ENCODE data around the gene DMC1. TPM values are rescaled to one million over a fixed set of nuclear protein-coding genes. Genes with fewer than 3 reads are reported as not detected.
"Not testable (repeated sequence)": the region's sequence is repeated elsewhere in the genome, so short reads cannot be mapped to it uniquely, and the experiment has no call there.

Gene DMC1
- total and polyA plus RNA-seq, 4 donors = 1.9 to 3.9 (median 3.3) TPM

- no peak overlapping the region for H3K27ac ChIP-seq (ENCODE audit: low read depth, low read length)
- peaks cover 15% of the 10 kb centered on the region for H3K36me3 ChIP-seq (ENCODE audit: control insufficient read depth, insufficient read depth, low read length)
- H3K4me1 ChIP-seq (ENCODE audit: control insufficient read depth, insufficient read depth, low read length) = no peaks in the 10 kb centered on the region
- no peaks in the 10 kb centered on the region for H3K9me3 ChIP-seq (ENCODE audit: control insufficient read depth, insufficient read depth, low read length)
- WGBS (ENCODE audit: insufficient coverage) = 78% methylated on average over 1 of the region's 7 CpGs
- DNase-seq (ENCODE audit: low read depth in 4 of 6, low spot score in 6 of 6) = no peak
- H3K27me3 ChIP-seq (ENCODE audit: control insufficient read depth, insufficient read depth, low read length) = no peaks in the 10 kb centered on the region
- no peak overlapping the region for H3K4me3 ChIP-seq (ENCODE audit: low read depth, low read length)
Observed at GRCh38 chr22:38479096-38479837, 90.7 kb downstream of the DMC1 start.

DNA sequence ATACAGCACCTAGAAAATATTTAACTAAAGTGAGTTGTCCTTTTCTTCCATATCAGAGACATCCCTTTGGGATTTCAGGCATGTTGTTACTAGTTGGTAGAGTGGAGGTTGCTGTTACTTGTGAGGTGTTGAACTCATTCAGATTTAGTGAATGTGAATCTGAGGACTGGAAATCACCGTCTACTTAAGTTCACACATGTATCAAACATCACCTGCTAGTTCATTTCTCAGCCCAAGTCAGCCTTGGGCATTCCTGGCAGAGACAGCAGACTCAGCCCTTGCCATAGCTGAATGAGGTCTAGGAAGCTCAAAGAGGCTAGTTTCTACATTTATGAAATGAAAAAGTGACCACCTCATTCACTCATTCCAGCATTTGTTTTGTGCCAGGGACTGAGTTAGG is 92.4 kb downstream of the DMC1 start:
- no peak for DNase-seq (ENCODE audit: low read depth in 4 of 6, low spot score in 6 of 6)
- H3K27ac ChIP-seq (ENCODE audit: low read depth, low read length) = no peak overlapping the region
- no CpG with 5 or more reads among the region's 1 CpG for WGBS (ENCODE audit: insufficient coverage)

DNA sequence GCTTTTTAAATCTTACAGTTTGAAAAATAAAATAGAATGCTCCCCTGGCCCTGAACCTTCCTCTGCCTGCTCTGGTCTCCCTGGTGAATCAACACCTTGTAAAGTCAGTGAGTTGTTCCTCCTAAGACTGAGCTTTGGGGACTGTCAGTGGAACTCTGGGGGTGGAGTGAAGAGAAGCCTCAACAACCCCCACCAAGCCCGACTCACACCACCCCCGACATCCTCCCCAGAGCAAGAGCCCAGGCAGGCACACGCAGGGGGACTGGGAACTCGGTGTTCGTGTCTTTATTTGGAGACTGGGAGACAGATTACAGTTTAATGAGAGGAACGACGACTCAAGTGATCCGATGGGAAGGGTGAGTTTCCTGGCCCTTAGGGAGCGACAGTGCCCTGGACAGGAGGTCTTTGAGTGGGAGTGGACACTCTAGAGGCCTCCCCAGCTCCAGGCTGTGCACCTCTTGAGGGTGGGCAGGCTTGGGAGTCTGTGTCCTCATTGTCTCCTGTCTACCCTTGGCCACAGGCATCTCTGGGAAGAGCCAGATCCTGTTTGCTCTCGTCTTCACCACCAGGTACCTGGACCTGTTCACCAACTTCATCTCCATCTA is 95.9 kb downstream of the DMC1 start:
- H3K27me3 ChIP-seq (ENCODE audit: control insufficient read depth, insufficient read depth, low read length) = peaks cover 4% of the 10 kb centered on the region
- no peak for DNase-seq (ENCODE audit: low read depth in 4 of 6, low spot score in 6 of 6)
- no peak overlapping the region for H3K4me3 ChIP-seq (ENCODE audit: low read depth, low read length)
- no peak overlapping the region for H3K27ac ChIP-seq (ENCODE audit: low read depth, low read length)
- no peaks in the 10 kb centered on the region for H3K9me3 ChIP-seq (ENCODE audit: control insufficient read depth, insufficient read depth, low read length)
- 49% methylated on average over 6 of the region's 10 CpGs for WGBS (ENCODE audit: insufficient coverage)
- H3K4me1 ChIP-seq (ENCODE audit: control insufficient read depth, insufficient read depth, low read length) = no peaks in the 10 kb centered on the region
- H3K36me3 ChIP-seq (ENCODE audit: control insufficient read depth, insufficient read depth, low read length) = no peaks in the 10 kb centered on the region

More for the DNA sequence above, 92.4 kb downstream of the DMC1 start:
- Histone ChIP-seq H3K36me3 (ENCODE audit: control insufficient read depth, insufficient read depth, low read length) (peaks cover 11% of the 10 kb centered on the region), H3K9me3 (ENCODE audit: control insufficient read depth, insufficient read depth, low read length) (no peaks in the 10 kb centered on the region), H3K27me3 (ENCODE audit: control insufficient read depth, insufficient read depth, low read length) (no peaks in the 10 kb centered on the region), H3K4me1 (ENCODE audit: control insufficient read depth, insufficient read depth, low read length) (no peaks in the 10 kb centered on the region), H3K4me3 (ENCODE audit: low read depth, low read length) (no peak overlapping the region)

GRCh38 chr22:38471237-38471636 is 98.7 kb downstream of the DMC1 start:
- peaks cover 29% of the 10 kb centered on the region for H3K27me3 ChIP-seq (ENCODE audit: control insufficient read depth, insufficient read depth, low read length)
- DNase-seq (ENCODE audit: low read depth in 4 of 6, low spot score in 6 of 6) = no peak
- WGBS (ENCODE audit: insufficient coverage) = 91% methylated on average over 6 of the region's 11 CpGs
- H3K4me1 ChIP-seq (ENCODE audit: control insufficient read depth, insufficient read depth, low read length) = peaks cover 15% of the 10 kb centered on the region
- no peak overlapping the region for H3K27ac ChIP-seq (ENCODE audit: low read depth, low read length)
- H3K36me3 ChIP-seq (ENCODE audit: control insufficient read depth, insufficient read depth, low read length) = no peaks in the 10 kb centered on the region
- no peak overlapping the region for H3K4me3 ChIP-seq (ENCODE audit: low read depth, low read length)
- no peaks in the 10 kb centered on the region for H3K9me3 ChIP-seq (ENCODE audit: control insufficient read depth, insufficient read depth, low read length)

GRCh38 chr22:38470179-38470578 is 99.8 kb downstream of the DMC1 start:
- H3K36me3 ChIP-seq (ENCODE audit: control insufficient read depth, insufficient read depth, low read length); DNase-seq (ENCODE audit: low read depth in 4 of 6, low spot score in 6 of 6); H3K27ac ChIP-seq (ENCODE audit: low read depth, low read length); H3K9me3 ChIP-seq (ENCODE audit: control insufficient read depth, insufficient read depth, low read length); H3K4me3 ChIP-seq (ENCODE audit: low read depth, low read length): not testable (repeated sequence)
- WGBS (ENCODE audit: insufficient coverage) = 95% methylated on average over 8 of the region's 10 CpGs
- H3K27me3 ChIP-seq (ENCODE audit: control insufficient read depth, insufficient read depth, low read length) = peaks cover 31% of the 10 kb centered on the region
- H3K4me1 ChIP-seq (ENCODE audit: control insufficient read depth, insufficient read depth, low read length) = peaks cover 15% of the 10 kb centered on the region

DNA sequence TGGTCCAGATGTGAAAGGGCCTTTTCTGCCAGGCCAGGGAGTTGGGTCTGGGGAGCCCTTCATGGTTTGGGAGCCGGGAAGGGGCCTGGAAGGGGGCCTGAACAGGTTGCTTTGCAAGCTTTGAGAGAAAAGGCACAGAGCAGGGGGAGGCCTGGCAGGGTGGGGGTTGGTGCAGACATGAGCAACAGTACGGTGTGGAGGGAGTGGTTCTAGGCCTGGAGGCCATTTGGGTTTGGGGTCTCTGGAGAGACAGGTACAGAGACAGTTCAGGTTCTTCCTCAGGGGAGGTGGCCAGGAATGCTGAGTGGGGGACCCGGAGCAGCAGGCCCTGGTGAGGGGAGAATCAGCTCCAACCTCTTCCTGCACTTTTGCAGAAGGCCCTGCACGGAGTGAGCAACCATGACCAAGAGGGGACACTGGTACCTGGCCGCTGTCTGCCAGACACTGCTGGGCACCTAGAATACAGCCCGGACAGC is 100.6 kb downstream of the DMC1 start:
- H3K27me3 ChIP-seq (ENCODE audit: control insufficient read depth, insufficient read depth, low read length) = peaks cover 31% of the 10 kb centered on the region
- no peaks in the 10 kb centered on the region for H3K36me3 ChIP-seq (ENCODE audit: control insufficient read depth, insufficient read depth, low read length)
- no peaks in the 10 kb centered on the region for H3K9me3 ChIP-seq (ENCODE audit: control insufficient read depth, insufficient read depth, low read length)
- 89% methylated on average over 4 of the region's 6 CpGs for WGBS (ENCODE audit: insufficient coverage)
- no peak overlapping the region for H3K4me3 ChIP-seq (ENCODE audit: low read depth, low read length)
- H3K27ac ChIP-seq (ENCODE audit: low read depth, low read length) = no peak overlapping the region
- peaks cover 15% of the 10 kb centered on the region for H3K4me1 ChIP-seq (ENCODE audit: control insufficient read depth, insufficient read depth, low read length)
- no peak for DNase-seq (ENCODE audit: low read depth in 4 of 6, low spot score in 6 of 6)

Other genes with a start within 250 kb of the DMC1 start
- gene KCNJ4, start 115.0 kb downstream of the DMC1 start, total RNA-seq = 1 to 10 TPM in 1 of 2 donors, under 1 TPM in 1; 0.79 to 1.2 TPM
- 1 to 10 TPM; 1.1 to 1.2 TPM for gene KCNJ4, start 115.0 kb downstream of the DMC1 start, polyA plus RNA-seq (ENCODE audit: insufficient read length in 2 of 2)
- 10 to 100 TPM; 24.6 to 28.5 TPM for gene KDELR3, start 102.1 kb downstream of the DMC1 start, total RNA-seq
- 10 to 100 TPM in 1 of 2 donors, 1 to 10 TPM in 1; 3.8 to 11.4 TPM for gene KDELR3, start 102.1 kb downstream of the DMC1 start, polyA plus RNA-seq (ENCODE audit: insufficient read length in 2 of 2)
- gene DDX17, start 63.9 kb downstream of the DMC1 start, total RNA-seq = 100 to 1,000 TPM; 564 to 606 TPM
- gene DDX17, start 63.9 kb downstream of the DMC1 start, polyA plus RNA-seq (ENCODE audit: insufficient read length in 2 of 2) = 100 to 1,000 TPM; 546 to 591 TPM
- 1 to 10 TPM; 5.9 to 8.8 TPM for gene FAM227A, start 86.2 kb upstream of the DMC1 start, total RNA-seq
- gene FAM227A, start 86.2 kb upstream of the DMC1 start, polyA plus RNA-seq (ENCODE audit: insufficient read length in 2 of 2) = 1 to 10 TPM; 6.5 to 9.4 TPM
- 10 to 100 TPM; 16.1 to 37.5 TPM for gene CBY1, start 86.5 kb upstream of the DMC1 start, total RNA-seq
- 10 to 100 TPM; 38.1 to 53.0 TPM for gene CBY1, start 86.5 kb upstream of the DMC1 start, polyA plus RNA-seq (ENCODE audit: insufficient read length in 2 of 2)
- 10 to 100 TPM; 38.4 to 52.3 TPM for gene TOMM22, start 111.8 kb upstream of the DMC1 start, total RNA-seq
- 10 to 100 TPM; 78.7 to 86.1 TPM for gene TOMM22, start 111.8 kb upstream of the DMC1 start, polyA plus RNA-seq (ENCODE audit: insufficient read length in 2 of 2)
- 10 to 100 TPM; 36.4 to 51.0 TPM for gene JOSD1, start 130.8 kb upstream of the DMC1 start, total RNA-seq
- 10 to 100 TPM; 35.4 to 43.1 TPM for gene JOSD1, start 130.8 kb upstream of the DMC1 start, polyA plus RNA-seq (ENCODE audit: insufficient read length in 2 of 2)
- gene GTPBP1, start 135.8 kb upstream of the DMC1 start, total RNA-seq = 10 to 100 TPM; 25.0 to 31.8 TPM
- gene GTPBP1, start 135.8 kb upstream of the DMC1 start, polyA plus RNA-seq (ENCODE audit: insufficient read length in 2 of 2) = 10 to 100 TPM; 57.0 to 79.6 TPM
- gene SUN2, start 185.8 kb upstream of the DMC1 start, total RNA-seq = 10 to 100 TPM; 33.2 to 43.6 TPM
- gene SUN2, start 185.8 kb upstream of the DMC1 start, polyA plus RNA-seq (ENCODE audit: insufficient read length in 2 of 2) = 10 to 100 TPM; 48.4 to 66.9 TPM
- gene DNAL4, start 224.0 kb upstream of the DMC1 start, total RNA-seq = 10 to 100 TPM in 1 of 2 donors, 1 to 10 TPM in 1; 9.0 to 31.0 TPM
- 10 to 100 TPM; 20.6 to 22.7 TPM for gene DNAL4, start 224.0 kb upstream of the DMC1 start, polyA plus RNA-seq (ENCODE audit: insufficient read length in 2 of 2)